Common myeloid progenitor, CD34-positive (primary cell): ENCODE results near the gene AMPD2.

Experiments
- CTCF ChIA-PET: fragments of 350-600 bp; sonication (Branson Sonifier 250); formaldehyde crosslinking; loops from one replicate; lab custom pipeline; 2021; ENCODE audit warnings: antibody characterized with exemption; lab: Charles Lee
- POLR2A ChIA-PET: fragments of 350-600 bp; sonication (Branson Sonifier 250); formaldehyde crosslinking; loops from one replicate; lab custom pipeline; 2021; ENCODE audit warnings: antibody characterized with exemption; lab: Charles Lee
- DNase-seq, 3 donors: peaks; one replicate each; pipeline versions ENCODE4 v3.0.0 to v3.0.0-alpha.2; 2013
- H3K27ac ChIP-seq, 2 experiments: 1 replicate in 1 of 2; 2 replicates in 1 of 2; pipeline ENCODE4 v1.7.0; 2013; ENCODE audit warnings: inconsistent platforms in 2 of 2, low read length in 2 of 2, mild to moderate bottlenecking in 2 of 2, low read depth in 1 of 2, moderate library complexity in 1 of 2; ENCODE audit not compliant: severe bottlenecking in 2 of 2, insufficient read depth in 1 of 2, poor library complexity in 1 of 2
- H3K27me3 ChIP-seq, 5 experiments: replicated peaks in 2 of 5; 1 replicate in 3 of 5; 2 replicates in 2 of 5; pipeline versions ENCODE4 v1.6.1 to v1.7.0; 2013; ENCODE audit warnings: low read length in 4 of 5, mild to moderate bottlenecking in 2 of 5, moderate library complexity in 2 of 5, inconsistent platforms in 1 of 5; ENCODE audit not compliant: insufficient read depth in 5 of 5, control insufficient read depth in 4 of 5
- H3K36me3 ChIP-seq, 4 experiments: 1 replicate in 2 of 4; 2 replicates in 2 of 4; pipeline versions ENCODE4 v1.6.1 to v1.7.0; 2013; ENCODE audit warnings: low read length in 3 of 4, control low read depth in 1 of 4, mild to moderate bottlenecking in 1 of 4; ENCODE audit not compliant: control insufficient read depth in 4 of 4, insufficient read depth in 4 of 4
- H3K4me1 ChIP-seq, 4 experiments: 1 replicate in 3 of 4; 2 replicates in 1 of 4; pipeline versions ENCODE4 v1.6.1 to v1.7.1; 2013; ENCODE audit warnings: low read length in 3 of 4, mild to moderate bottlenecking in 3 of 4, control low read depth in 1 of 4, inconsistent platforms in 1 of 4, moderate library complexity in 1 of 4; ENCODE audit not compliant: control insufficient read depth in 4 of 4, insufficient read depth in 4 of 4; ENCODE audit errors: control extremely low read depth in 1 of 4
- H3K4me3 ChIP-seq, 7 experiments: 1 replicate in 4 of 7; 2 replicates in 3 of 7; pipeline versions ENCODE4 v1.5.1 to v1.7.0; 2013; ENCODE audit warnings: mild to moderate bottlenecking in 7 of 7, low read length in 6 of 7, moderate library complexity in 6 of 7, inconsistent platforms in 2 of 7, low read depth in 2 of 7, control low read depth in 1 of 7; ENCODE audit not compliant: insufficient read depth in 4 of 7, control insufficient read depth in 1 of 7; ENCODE audit errors: extremely low read depth in 1 of 7
- H3K9me3 ChIP-seq, 5 experiments: 1 replicate in 4 of 5; 2 replicates in 1 of 5; pipeline versions ENCODE4 v1.6.1 to v1.7.1; 2013; ENCODE audit warnings: low read length in 4 of 5, mild to moderate bottlenecking in 2 of 5, inconsistent platforms in 1 of 5, low read depth in 1 of 5, moderate library complexity in 1 of 5; ENCODE audit not compliant: control insufficient read depth in 4 of 5, insufficient read depth in 2 of 5; ENCODE audit errors: control extremely low read depth in 1 of 5
- WGBS: methylation state at CpG from one replicate; pipeline ENCODE4 v1.1.5; 2013; ENCODE audit not compliant: insufficient coverage; 5-methylcytosine and 5-hydroxymethylcytosine counted together

AMPD2 gene

GRCh38 chr1:109598655-109599054 is 21.0 kb upstream of the AMPD2 start:
- peaks cover 0 to 3% (median 0%) of the 10 kb centered on the region in 4 experiments for H3K4me1 ChIP-seq
- DNase-seq = peak in 2 of 3 donors; percentile 34 to 35
- ChIA-PET POLR2A (no interaction called here), CTCF (interaction anchor here (0.5 to 9.7 kb wide), 7 partner anchors 13 to 111 kb away, joined by 3 to 78 read pairs (median 12); partner anchors contain the start of genes AMPD2 and GNAT2)
- no peak overlapping the region for H3K27ac ChIP-seq
- peaks cover 1 to 20% (median 11%) of the 10 kb centered on the region in 4 experiments for H3K36me3 ChIP-seq
- H3K9me3 ChIP-seq = no peaks in the 10 kb centered on the region
- no peak overlapping the region for H3K4me3 ChIP-seq
- no peaks in the 10 kb centered on the region for H3K27me3 ChIP-seq
- WGBS = 100% methylated on average over 1 of the region's 5 CpGs

GRCh38 chr1:109603229-109603628 is 16.4 kb upstream of the AMPD2 start:
- Histone ChIP-seq H3K9me3 (no peaks in the 10 kb centered on the region), H3K4me1 (peaks cover 0 to 6% (median 1%) of the 10 kb centered on the region in 4 experiments), H3K27me3 (no peaks in the 10 kb centered on the region), H3K4me3 (no peak overlapping the region), H3K36me3 (peaks cover 0 to 5% (median 0%) of the 10 kb centered on the region in 4 experiments), H3K27ac (no peak overlapping the region)
- CTCF ChIA-PET = interaction anchor here (3.6 to 9.7 kb wide), 2 partner anchors 28 to 36 kb away, joined by 21 to 78 read pairs; no protein-coding TSS in a partner anchor
- WGBS = 100% methylated on average over 2 of the region's 3 CpGs
- POLR2A ChIA-PET = no interaction called here
- DNase-seq = no peak

DNA sequence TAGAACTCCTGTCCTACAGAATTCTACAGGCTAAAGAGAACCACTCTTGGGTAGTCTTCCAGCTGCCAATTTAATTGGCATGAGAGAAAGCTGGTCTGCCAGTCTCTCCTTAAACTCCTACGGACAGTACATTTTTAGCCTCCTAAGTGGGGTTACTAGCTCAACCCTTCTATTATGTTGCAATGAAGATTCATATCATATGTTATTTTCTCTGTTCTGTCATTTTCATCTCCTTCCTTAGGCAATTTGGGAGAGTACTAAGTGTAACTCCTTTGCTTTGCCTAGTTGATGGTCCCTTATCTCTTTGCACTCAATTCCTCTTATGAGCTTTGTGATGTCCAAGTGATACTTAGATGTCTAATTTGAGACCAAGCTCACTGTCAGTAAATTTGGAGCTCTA is 14.3 kb upstream of the AMPD2 start:
- ChIA-PET POLR2A (interaction anchor here (0.7 to 1.3 kb wide), 2 partner anchors 11 to 71 kb away, joined by 3 to 4 read pairs; no protein-coding TSS in a partner anchor), CTCF (interaction anchor here (0.9 to 4.0 kb wide), 14 partner anchors 9 to 170 kb away, joined by 3 to 27 read pairs (median 5); partner anchors contain the start of genes AMPD2 and GNAT2)
- H3K9me3 ChIP-seq = no peaks in the 10 kb centered on the region
- H3K36me3 ChIP-seq = peaks cover 0 to 3% (median 0%) of the 10 kb centered on the region in 4 experiments
- H3K27ac ChIP-seq = no peak overlapping the region
- no peaks in the 10 kb centered on the region for H3K27me3 ChIP-seq
- WGBS = no CpG with 5 or more reads among the region's 1 CpG
- H3K4me1 ChIP-seq = peaks cover 0 to 7% (median 1%) of the 10 kb centered on the region in 4 experiments
- H3K4me3 ChIP-seq = no peak overlapping the region
- DNase-seq = no peak

DNA sequence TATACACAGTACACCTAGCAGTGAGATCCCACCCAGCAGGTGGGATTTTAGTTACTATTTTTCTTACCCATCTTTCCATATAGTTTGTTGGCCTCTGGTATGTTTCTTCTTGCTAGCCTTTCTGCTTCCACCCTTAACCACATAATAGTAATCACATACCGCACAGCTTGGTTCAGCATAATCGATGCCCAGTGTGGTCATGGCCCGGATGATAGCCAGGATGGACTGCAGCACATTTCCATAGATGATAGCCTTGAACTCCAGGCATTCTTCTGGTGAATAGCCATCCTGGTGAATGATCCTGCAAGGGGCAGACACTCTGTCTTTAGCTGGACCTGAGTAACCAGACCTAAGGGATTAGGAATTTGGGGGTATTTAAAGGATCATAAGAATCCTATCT is 9.8 kb upstream of the AMPD2 start:
- ChIA-PET POLR2A (no interaction called here), CTCF (interaction anchor here (1.4 to 9.5 kb wide), 3 partner anchors 10 to 31 kb away, joined by 3 to 90 read pairs (median 67); no protein-coding TSS in a partner anchor)
- no peaks in the 10 kb centered on the region for H3K9me3 ChIP-seq
- H3K4me1 ChIP-seq = peaks cover 0 to 8% (median under 1%) of the 10 kb centered on the region in 4 experiments
- H3K27me3 ChIP-seq = no peaks in the 10 kb centered on the region
- no peak overlapping the region for H3K4me3 ChIP-seq
- peaks cover 0 to 3% (median 0%) of the 10 kb centered on the region in 4 experiments for H3K36me3 ChIP-seq
- DNase-seq = no peak
- no peak overlapping the region for H3K27ac ChIP-seq
- WGBS = 100% methylated on average over 3 of the region's 3 CpGs

- no peak for DNase-seq
- H3K27me3 ChIP-seq = no peaks in the 10 kb centered on the region
- 100% methylated on average over 1 of the region's 3 CpGs for WGBS
- ChIA-PET CTCF (interaction anchor here (0.6 to 9.5 kb wide), 4 partner anchors 11 to 59 kb away, joined by 3 to 90 read pairs (median 35); no protein-coding TSS in a partner anchor), POLR2A (no interaction called here)
- H3K4me3 ChIP-seq = no peak overlapping the region
- H3K36me3 ChIP-seq = peaks cover 0 to 2% (median 0%) of the 10 kb centered on the region in 4 experiments
- H3K9me3 ChIP-seq = no peaks in the 10 kb centered on the region
- peaks cover 2 to 17% (median 7%) of the 10 kb centered on the region in 4 experiments for H3K4me1 ChIP-seq
- H3K27ac ChIP-seq = no peak overlapping the region
Observed at GRCh38 chr1:109610609-109611307, 8.9 kb upstream of the AMPD2 start.

DNA sequence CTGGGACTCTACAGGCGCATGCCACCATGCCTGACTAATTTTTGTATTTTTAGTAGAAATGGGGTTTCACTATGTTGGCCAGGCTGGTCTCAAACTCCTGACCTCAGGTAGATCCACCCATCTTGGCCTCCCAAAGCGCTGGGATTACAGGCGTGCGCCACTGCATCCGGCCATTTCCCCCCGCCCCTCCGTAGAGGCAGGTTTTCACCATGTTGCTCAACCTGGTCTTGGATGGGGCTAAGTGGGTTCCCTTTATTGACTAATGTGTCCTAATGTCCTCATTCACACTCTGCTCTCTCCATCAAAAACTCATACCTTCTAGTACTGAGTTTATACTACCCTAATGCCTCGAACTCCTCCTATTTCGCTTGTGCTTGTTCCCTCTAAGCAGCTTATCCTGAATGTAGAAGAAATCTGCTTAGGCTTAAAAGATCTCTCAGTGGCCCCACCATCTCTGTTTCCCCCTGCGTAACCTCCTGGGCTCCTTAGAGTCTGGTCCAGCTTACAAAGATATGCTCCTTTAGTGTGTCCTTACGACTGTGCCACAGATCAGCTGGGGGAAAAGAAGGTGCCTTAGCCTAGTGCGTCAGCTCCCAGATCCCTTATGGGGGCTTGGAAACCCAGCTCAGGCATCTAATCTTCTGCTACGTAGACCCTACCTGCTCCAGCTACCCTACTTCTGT is 8.2 kb upstream of the AMPD2 start:
- no peak overlapping the region for H3K27ac ChIP-seq
- H3K36me3 ChIP-seq = no peaks in the 10 kb centered on the region
- POLR2A ChIA-PET = no interaction called here
- H3K9me3 ChIP-seq = no peaks in the 10 kb centered on the region
- no peak overlapping the region for H3K4me3 ChIP-seq
- WGBS = 97% methylated on average over 10 of the region's 13 CpGs
- peaks cover 8 to 23% (median 13%) of the 10 kb centered on the region in 4 experiments for H3K4me1 ChIP-seq
- no peaks in the 10 kb centered on the region for H3K27me3 ChIP-seq
- no peak for DNase-seq
- CTCF ChIA-PET = interaction anchor here (1.0 to 9.5 kb wide), 5 partner anchors 12 to 31 kb away, joined by 3 to 90 read pairs (median 17); no protein-coding TSS in a partner anchor
